Endothelial cell of umbilical vein (primary cell): Measurements from ENCODE around the gene PDPN. TPM values are rescaled to one million over a fixed set of nuclear protein-coding genes. Genes with fewer than 3 reads are reported as not detected.

ENCODE experiments used
- BruUV-seq: library from RNA; stranded (reverse); fragments of 400-500 nt; replicated peaks from 2 replicates; lab custom pipeline; 2021; lab: Mats Ljungman, UMichigan
- CTCF ChIA-PET: fragments of 300-600, 350-600 bp; sonication (Branson Sonifier 250); formaldehyde crosslinking; loops from one replicate; lab custom pipeline; 2021; ENCODE audit warnings: antibody characterized with exemption, inconsistent platforms; lab: Charles Lee
- POLR2A ChIA-PET: fragments of 300-600, 350-600 bp; sonication (Branson Sonifier 250); formaldehyde crosslinking; loops from one replicate; lab custom pipeline; 2021; ENCODE audit warnings: antibody characterized with exemption, inconsistent platforms; lab: Charles Lee
- DNase-seq: peaks from one replicate; pipeline ENCODE4 v3.0.0-alpha.2; 2011; ENCODE audit warnings: low read depth, low spot score
- FAIRE-seq: peaks from 2 replicates; lab custom pipeline; 2011; peaks lifted over from hg19 to GRCh38; lab: Jason Lieb, UNC
- H2AFZ ChIP-seq: 2 replicates; pipeline ENCODE4 v1.6.0; 2012; ENCODE audit warnings: low read depth, low read length, control low read depth, inconsistent platforms
- H3K27ac ChIP-seq: 2 replicates; pipeline ENCODE4 v1.5.1; 2011; ENCODE audit warnings: low read depth, mild to moderate bottlenecking, control low read depth, low read length, moderate library complexity; ENCODE audit not compliant: insufficient read depth
- H3K27me3 ChIP-seq, 2 experiments: 2 replicates each; pipeline versions ENCODE4 v1.6.0 to v1.6.1; 2011; ENCODE audit warnings: low read length in 2 of 2, mixed read lengths in 1 of 2; ENCODE audit not compliant: control insufficient read depth in 2 of 2, insufficient read depth in 2 of 2
- H3K36me3 ChIP-seq, 2 experiments: 2 replicates in 1 of 2; 3 replicates in 1 of 2; pipeline ENCODE4 v1.5.1; 2011; ENCODE audit warnings: low read length in 2 of 2, mild to moderate bottlenecking in 1 of 2, moderate library complexity in 1 of 2; ENCODE audit not compliant: control insufficient read depth in 2 of 2, insufficient read depth in 2 of 2; ENCODE audit errors: extremely low read depth in 1 of 2
- H3K4me1 ChIP-seq: 3 replicates; pipeline ENCODE4 v1.5.1; 2011; ENCODE audit warnings: mild to moderate bottlenecking, low read length; ENCODE audit not compliant: control insufficient read depth, insufficient read depth; ENCODE audit errors: extremely low read depth
- H3K4me2 ChIP-seq: 2 replicates; pipeline ENCODE4 v1.6.1; 2011; ENCODE audit warnings: low read length, control low read depth, mixed read lengths; ENCODE audit not compliant: insufficient read depth
- H3K4me3 ChIP-seq, 3 experiments: fragments of 200-600 bp in 1 of 3; sonication (generic), shearing (Covaris generic) in 1 of 3; replicated peaks in 1 of 3; 2 replicates each; pipeline ENCODE4 v1.5.1; 2011 to 2016; ENCODE audit warnings: control low read depth in 3 of 3, low read length in 3 of 3, mild to moderate bottlenecking in 2 of 3, inconsistent platforms in 1 of 3, low read depth in 1 of 3, moderate library complexity in 1 of 3; ENCODE audit not compliant: insufficient read depth in 1 of 3
- H3K79me2 ChIP-seq: 2 replicates; pipeline ENCODE4 v1.6.0; 2012; ENCODE audit warnings: low read length, inconsistent platforms; ENCODE audit not compliant: control insufficient read depth, insufficient read depth
- H3K9ac ChIP-seq: replicated peaks from 2 replicates; pipeline ENCODE3; 2011; ENCODE audit warnings: low read length, control low read depth; ENCODE audit not compliant: insufficient read depth; ENCODE audit errors: extremely low read depth
- H3K9me1 ChIP-seq: replicated peaks from 3 replicates; pipeline ENCODE4 v1.6.0; 2011; ENCODE audit warnings: mild to moderate bottlenecking, low read length; ENCODE audit not compliant: control insufficient read depth, insufficient read depth; ENCODE audit errors: extremely low read depth
- H3K9me3 ChIP-seq: replicated peaks from 2 replicates; pipeline ENCODE4 v1.5.1; 2012; ENCODE audit warnings: low read length, inconsistent platforms; ENCODE audit not compliant: control insufficient read depth, insufficient read depth
- H4K20me1 ChIP-seq: replicated peaks from 2 replicates; pipeline ENCODE3; 2011; ENCODE audit warnings: mild to moderate bottlenecking, low read length; ENCODE audit not compliant: control insufficient read depth, insufficient read depth; ENCODE audit errors: extremely low read depth
- EZH2 ChIP-seq: IDR thresholded peaks from 2 replicates; pipeline ENCODE4 v1.6.1; 2012; ENCODE audit warnings: borderline replicate concordance, low read depth, mild to moderate bottlenecking, moderate library complexity, low read length, inconsistent platforms; ENCODE audit not compliant: severe bottlenecking
- FOS ChIP-seq: IDR thresholded peaks from 2 replicates; pipeline ENCODE4 v1.6.1; 2011; ENCODE audit warnings: mild to moderate bottlenecking, low read length, moderate library complexity, borderline replicate concordance; ENCODE audit not compliant: insufficient read depth
- GATA2 ChIP-seq: IDR thresholded peaks from 2 replicates; pipeline ENCODE4 v1.7.0; 2011; ENCODE audit warnings: low read depth, mild to moderate bottlenecking, moderate library complexity, mixed read lengths, low read length; ENCODE audit not compliant: insufficient read length, insufficient read depth
- JUN ChIP-seq: IDR thresholded peaks from 2 replicates; pipeline ENCODE4 v1.6.1; 2011; ENCODE audit warnings: borderline replicate concordance, low read depth; ENCODE audit not compliant: insufficient read length, insufficient read depth
- MYC ChIP-seq: IDR thresholded peaks from one replicate; pipeline ENCODE4 v1.6.1; 2011; ENCODE audit warnings: mild to moderate bottlenecking, low read depth, low read length
- POLR2A ChIP-seq: IDR thresholded peaks from 2 replicates; pipeline ENCODE4 v1.6.1; 2012; ENCODE audit warnings: low read depth, mild to moderate bottlenecking, control low read depth, low read length
- POLR2AphosphoS5 ChIP-seq: IDR thresholded peaks from 2 replicates; pipeline ENCODE4 v1.6.1; 2012; ENCODE audit warnings: low read depth, mild to moderate bottlenecking, control low read depth, low read length, moderate library complexity; ENCODE audit not compliant: insufficient read depth
- dilution Hi-C: fragments of 300-500 bp; cut with MboI; formaldehyde crosslinking; loops from one replicate; pipeline ENCODE4 v1.15.0; 2019; ENCODE audit warnings: low sequenced_read_pairs; ENCODE audit not compliant: extremely low pct_ligation_motif_present
- intact Hi-C: fragments of 100-400 bp; cut with micrococcal nuclease; formaldehyde crosslinking; loops from one replicate; pipeline ENCODE4 v1.10.0; 2022
- polyA plus RNA-seq, 4 experiments: library from polyadenylated mRNA; depleted of rRNA in 3 of 4; stranded (reverse) in 3 of 4; unstranded in 1 of 4; fragments of >200 nt; gene quantifications; 2 replicates each; pipeline versions ENCODE4 v1.2.1 to v1.2.3, GENCODE V29; 2011 to 2012; ENCODE audit warnings: missing spikeins in 1 of 4
- total RNA-seq: library from RNA; stranded (reverse); gene quantifications from 2 replicates; pipeline ENCODE4 v1.2.3, GENCODE V29; 2021
- TF ChIP-seq, protein P1 (sequence below): IDR thresholded peaks from 2 replicates; pipeline ENCODE4 v1.6.1; 2011; ENCODE audit not compliant: insufficient read depth, insufficient read length
- TF ChIP-seq, protein P2 (sequence below), 2 donors: IDR thresholded peaks; 1 replicate in 1 of 2; 2 replicates in 1 of 2; pipeline ENCODE4 v1.5.1; 2011; ENCODE audit warnings: low read length in 2 of 2, mild to moderate bottlenecking in 2 of 2, moderate library complexity in 2 of 2, control low read depth in 1 of 2, inconsistent platforms in 1 of 2, low read depth in 1 of 2; ENCODE audit not compliant: insufficient read depth in 1 of 2; ENCODE audit errors: extremely low read depth in 1 of 2

The PDPN gene
- total and polyA plus RNA-seq, 2 donors (not counting 3 experiments of a cell fraction or from before 2014, with no cell fraction given) = not detected

DNA sequence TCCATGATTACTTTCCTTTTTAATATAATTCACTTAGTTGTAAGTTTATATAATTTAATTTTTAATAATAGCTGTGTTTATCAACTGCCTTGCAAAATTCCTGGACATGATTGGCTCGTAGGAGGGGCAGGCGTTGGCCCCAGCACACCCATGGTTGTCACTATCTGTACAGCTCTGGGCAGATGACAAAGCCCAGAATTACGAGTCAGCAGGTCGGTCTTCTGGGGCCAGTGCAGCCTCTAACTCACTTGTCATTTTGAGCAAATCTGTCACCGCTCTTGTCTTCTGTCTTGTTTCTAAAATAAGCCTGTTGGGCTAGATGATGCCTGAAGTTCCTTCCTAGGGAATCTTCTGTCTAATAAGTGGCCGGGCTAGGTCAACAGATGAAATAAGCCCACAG lies 48.4 kb upstream of the PDPN start:
- no peak overlapping the region for H2AFZ ChIP-seq
- H3K9me1 ChIP-seq = no peaks in the 10 kb centered on the region

DNA sequence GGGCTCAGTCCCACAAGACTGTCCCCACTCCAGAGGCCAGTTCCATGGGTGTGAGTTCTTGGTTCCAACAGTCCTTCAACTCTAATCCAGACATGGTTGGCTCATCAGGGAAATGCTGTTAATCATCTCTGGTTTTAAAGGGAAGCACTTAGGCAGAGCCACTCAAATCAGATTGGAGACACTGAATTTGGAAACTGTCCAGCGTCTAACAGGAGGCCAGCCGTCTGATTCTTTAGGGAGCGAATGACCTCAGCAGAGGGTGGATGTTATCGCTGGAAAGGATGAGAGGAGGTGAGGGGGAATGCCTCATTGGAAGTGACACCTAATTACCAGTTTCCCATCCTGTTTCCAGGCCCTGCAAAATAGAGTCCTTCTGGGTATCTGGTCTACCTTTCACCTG lies 47.1 kb upstream of the PDPN start:
- Histone ChIP-seq H3K4me2 (no peak overlapping the region), H3K9me3 (peaks cover 5% of the 10 kb centered on the region), H3K9ac (no peak overlapping the region), H3K9me1 (no peaks in the 10 kb centered on the region), H3K4me1 (no peaks in the 10 kb centered on the region), H3K79me2 (no peaks in the 10 kb centered on the region), H3K4me3 (no peak overlapping the region), H3K27ac (no peak overlapping the region), H3K36me3 (no peaks in the 10 kb centered on the region), H4K20me1 (no peaks in the 10 kb centered on the region), H2AFZ (no peak overlapping the region), H3K27me3 (no peaks in the 10 kb centered on the region)
- dilution Hi-C loops = no loop called here
- FAIRE-seq (no peak), DNase-seq (no peak)
- ChIA-PET POLR2A (no interaction called here), CTCF (no interaction called here)
- no peak for TF ChIP-seq JUN
- TF ChIP-seq EZH2 = no peak
- TF ChIP-seq FOS = no peak
- no peak for TF ChIP-seq POLR2A
- TF ChIP-seq MYC = no peak
- TF ChIP-seq GATA2 = no peak
- TF ChIP-seq, protein P1, sequence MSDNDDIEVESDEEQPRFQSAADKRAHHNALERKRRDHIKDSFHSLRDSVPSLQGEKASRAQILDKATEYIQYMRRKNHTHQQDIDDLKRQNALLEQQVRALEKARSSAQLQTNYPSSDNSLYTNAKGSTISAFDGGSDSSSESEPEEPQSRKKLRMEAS = no peak
- no peak for TF ChIP-seq POLR2AphosphoS5
- TF ChIP-seq, protein P2, sequence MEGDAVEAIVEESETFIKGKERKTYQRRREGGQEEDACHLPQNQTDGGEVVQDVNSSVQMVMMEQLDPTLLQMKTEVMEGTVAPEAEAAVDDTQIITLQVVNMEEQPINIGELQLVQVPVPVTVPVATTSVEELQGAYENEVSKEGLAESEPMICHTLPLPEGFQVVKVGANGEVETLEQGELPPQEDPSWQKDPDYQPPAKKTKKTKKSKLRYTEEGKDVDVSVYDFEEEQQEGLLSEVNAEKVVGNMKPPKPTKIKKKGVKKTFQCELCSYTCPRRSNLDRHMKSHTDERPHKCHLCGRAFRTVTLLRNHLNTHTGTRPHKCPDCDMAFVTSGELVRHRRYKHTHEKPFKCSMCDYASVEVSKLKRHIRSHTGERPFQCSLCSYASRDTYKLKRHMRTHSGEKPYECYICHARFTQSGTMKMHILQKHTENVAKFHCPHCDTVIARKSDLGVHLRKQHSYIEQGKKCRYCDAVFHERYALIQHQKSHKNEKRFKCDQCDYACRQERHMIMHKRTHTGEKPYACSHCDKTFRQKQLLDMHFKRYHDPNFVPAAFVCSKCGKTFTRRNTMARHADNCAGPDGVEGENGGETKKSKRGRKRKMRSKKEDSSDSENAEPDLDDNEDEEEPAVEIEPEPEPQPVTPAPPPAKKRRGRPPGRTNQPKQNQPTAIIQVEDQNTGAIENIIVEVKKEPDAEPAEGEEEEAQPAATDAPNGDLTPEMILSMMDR (IDR thresholded peaks at IDR 0.05; ENCODE audit: extremely low read depth in 1 of 2, insufficient read depth in 1 of 2, low read depth in 1 of 2, low read length in 2 of 2) = no peak
- intact Hi-C loops = no loop called here
- no TSS peak for BruUV-seq

More for the DNA sequence above, 48.4 kb upstream of the PDPN start:
- Histone ChIP-seq H3K9me3 (peaks cover 5% of the 10 kb centered on the region), H3K27me3 (no peaks in the 10 kb centered on the region), H3K4me3 (no peak overlapping the region), H3K36me3 (no peaks in the 10 kb centered on the region), H3K4me2 (no peak overlapping the region), H4K20me1 (no peaks in the 10 kb centered on the region), H3K79me2 (no peaks in the 10 kb centered on the region), H3K9ac (no peak overlapping the region), H3K27ac (no peak overlapping the region), H3K4me1 (no peaks in the 10 kb centered on the region)
- ChIA-PET POLR2A (no interaction called here), CTCF (interaction anchor here (0.8 kb wide), 1 partner anchor 247 kb away, joined by 3 read pairs; no protein-coding TSS in a partner anchor)
- FAIRE-seq (no peak), DNase-seq (no peak)
- no TSS peak for BruUV-seq
- intact Hi-C loops (no loop called here), dilution Hi-C loops (no loop called here)
- no peak for TF ChIP-seq GATA2
